Measurements from ENCODE around the gene RP2.

DNA sequence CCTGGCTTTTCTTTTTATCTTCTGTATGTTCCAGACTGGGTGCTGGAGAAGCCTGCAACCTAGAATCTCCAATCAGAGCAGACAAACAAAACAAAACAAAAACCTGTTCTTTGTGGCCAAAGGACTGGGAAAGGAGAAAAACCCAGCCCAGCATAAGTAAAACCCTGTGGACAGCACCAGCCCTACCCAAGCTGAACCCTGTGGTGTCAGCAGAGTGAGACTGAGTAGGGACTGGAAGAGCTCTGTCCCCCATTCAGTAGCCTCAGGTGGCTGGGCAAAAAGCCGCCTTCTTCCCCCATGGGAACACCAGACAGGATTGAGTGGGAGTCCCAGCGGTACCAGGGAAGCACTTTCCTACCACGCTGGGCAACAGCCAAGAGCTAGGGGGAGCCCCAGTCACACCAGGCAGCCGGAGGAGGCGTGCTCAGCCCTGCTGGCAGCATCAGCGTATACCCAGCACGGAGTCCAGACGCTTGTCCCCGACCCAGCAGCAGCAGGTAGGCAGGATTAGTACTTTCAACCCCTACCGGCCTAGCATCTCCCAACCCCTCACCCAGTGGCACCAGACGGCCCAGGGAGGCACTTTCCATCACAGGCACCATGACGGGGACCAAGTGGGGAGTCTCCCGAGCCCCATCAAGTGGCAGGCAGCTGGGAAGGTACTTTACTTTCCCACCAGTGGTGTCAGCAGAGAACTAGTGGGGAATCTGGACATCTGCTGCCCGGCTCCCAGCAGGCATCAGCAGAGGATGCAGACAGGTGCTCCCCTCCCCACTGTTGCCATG, 66.8 kb downstream of the RP2 start:
- TF ChIP-seq JUND (IDR thresholded peaks at IDR 0.05) (no peak), TAF1 (conservative IDR thresholded peaks at IDR 0.05) (no peak), RXRA (IDR thresholded peaks at IDR 0.05) (peak in 1 of 2 donors; percentile 28), RAD21 (IDR thresholded peaks at IDR 0.05) (peak; percentile 79 to 83), HNF4A (conservative IDR thresholded peaks at IDR 0.05) (peak; percentile 11 to 12), FOXA1 (IDR thresholded peaks at IDR 0.05) (no peak), YY1 (IDR thresholded peaks at IDR 0.05) (no peak), HNF4G (IDR thresholded peaks at IDR 0.05) (no peak), GABPA (IDR thresholded peaks at IDR 0.05 in 1 of 2, conservative IDR thresholded peaks at IDR 0.05 in 1 of 2) (no peak), SP1 (IDR thresholded peaks at IDR 0.05) (peak; percentile 4), FOXA2 (IDR thresholded peaks at IDR 0.05) (no peak)
- TF ChIP-seq, protein P1, sequence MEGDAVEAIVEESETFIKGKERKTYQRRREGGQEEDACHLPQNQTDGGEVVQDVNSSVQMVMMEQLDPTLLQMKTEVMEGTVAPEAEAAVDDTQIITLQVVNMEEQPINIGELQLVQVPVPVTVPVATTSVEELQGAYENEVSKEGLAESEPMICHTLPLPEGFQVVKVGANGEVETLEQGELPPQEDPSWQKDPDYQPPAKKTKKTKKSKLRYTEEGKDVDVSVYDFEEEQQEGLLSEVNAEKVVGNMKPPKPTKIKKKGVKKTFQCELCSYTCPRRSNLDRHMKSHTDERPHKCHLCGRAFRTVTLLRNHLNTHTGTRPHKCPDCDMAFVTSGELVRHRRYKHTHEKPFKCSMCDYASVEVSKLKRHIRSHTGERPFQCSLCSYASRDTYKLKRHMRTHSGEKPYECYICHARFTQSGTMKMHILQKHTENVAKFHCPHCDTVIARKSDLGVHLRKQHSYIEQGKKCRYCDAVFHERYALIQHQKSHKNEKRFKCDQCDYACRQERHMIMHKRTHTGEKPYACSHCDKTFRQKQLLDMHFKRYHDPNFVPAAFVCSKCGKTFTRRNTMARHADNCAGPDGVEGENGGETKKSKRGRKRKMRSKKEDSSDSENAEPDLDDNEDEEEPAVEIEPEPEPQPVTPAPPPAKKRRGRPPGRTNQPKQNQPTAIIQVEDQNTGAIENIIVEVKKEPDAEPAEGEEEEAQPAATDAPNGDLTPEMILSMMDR (IDR thresholded peaks at IDR 0.05; ENCODE audit: low read depth, low read length, missing input control), result peak; percentile 47
- TF ChIP-seq, protein P2, sequence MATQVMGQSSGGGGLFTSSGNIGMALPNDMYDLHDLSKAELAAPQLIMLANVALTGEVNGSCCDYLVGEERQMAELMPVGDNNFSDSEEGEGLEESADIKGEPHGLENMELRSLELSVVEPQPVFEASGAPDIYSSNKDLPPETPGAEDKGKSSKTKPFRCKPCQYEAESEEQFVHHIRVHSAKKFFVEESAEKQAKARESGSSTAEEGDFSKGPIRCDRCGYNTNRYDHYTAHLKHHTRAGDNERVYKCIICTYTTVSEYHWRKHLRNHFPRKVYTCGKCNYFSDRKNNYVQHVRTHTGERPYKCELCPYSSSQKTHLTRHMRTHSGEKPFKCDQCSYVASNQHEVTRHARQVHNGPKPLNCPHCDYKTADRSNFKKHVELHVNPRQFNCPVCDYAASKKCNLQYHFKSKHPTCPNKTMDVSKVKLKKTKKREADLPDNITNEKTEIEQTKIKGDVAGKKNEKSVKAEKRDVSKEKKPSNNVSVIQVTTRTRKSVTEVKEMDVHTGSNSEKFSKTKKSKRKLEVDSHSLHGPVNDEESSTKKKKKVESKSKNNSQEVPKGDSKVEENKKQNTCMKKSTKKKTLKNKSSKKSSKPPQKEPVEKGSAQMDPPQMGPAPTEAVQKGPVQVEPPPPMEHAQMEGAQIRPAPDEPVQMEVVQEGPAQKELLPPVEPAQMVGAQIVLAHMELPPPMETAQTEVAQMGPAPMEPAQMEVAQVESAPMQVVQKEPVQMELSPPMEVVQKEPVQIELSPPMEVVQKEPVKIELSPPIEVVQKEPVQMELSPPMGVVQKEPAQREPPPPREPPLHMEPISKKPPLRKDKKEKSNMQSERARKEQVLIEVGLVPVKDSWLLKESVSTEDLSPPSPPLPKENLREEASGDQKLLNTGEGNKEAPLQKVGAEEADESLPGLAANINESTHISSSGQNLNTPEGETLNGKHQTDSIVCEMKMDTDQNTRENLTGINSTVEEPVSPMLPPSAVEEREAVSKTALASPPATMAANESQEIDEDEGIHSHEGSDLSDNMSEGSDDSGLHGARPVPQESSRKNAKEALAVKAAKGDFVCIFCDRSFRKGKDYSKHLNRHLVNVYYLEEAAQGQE (IDR thresholded peaks at IDR 0.05), result no peak
- TF ChIP-seq, protein P3, sequence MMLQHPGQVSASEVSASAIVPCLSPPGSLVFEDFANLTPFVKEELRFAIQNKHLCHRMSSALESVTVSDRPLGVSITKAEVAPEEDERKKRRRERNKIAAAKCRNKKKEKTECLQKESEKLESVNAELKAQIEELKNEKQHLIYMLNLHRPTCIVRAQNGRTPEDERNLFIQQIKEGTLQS (IDR thresholded peaks at IDR 0.05), result no peak
